Activated naive CD4-positive, alpha-beta T cell treated with anti-CD3 and anti-CD28 coated beads, Interleukin-2, amount 10 ng/mL, durations not matched to agents 5 hours and 36 hours (primary cell): Measurements from ENCODE around the gene PKP3. TPM values are rescaled to one million over a fixed set of nuclear protein-coding genes. Genes with fewer than 3 reads are reported as not detected.

Source experiments
- total RNA-seq, 2 experiments: library from RNA; stranded (reverse); gene quantifications; one replicate each; pipeline ENCODE4 v1.2.3, GENCODE V29; 2021

The PKP3 gene, protein sequence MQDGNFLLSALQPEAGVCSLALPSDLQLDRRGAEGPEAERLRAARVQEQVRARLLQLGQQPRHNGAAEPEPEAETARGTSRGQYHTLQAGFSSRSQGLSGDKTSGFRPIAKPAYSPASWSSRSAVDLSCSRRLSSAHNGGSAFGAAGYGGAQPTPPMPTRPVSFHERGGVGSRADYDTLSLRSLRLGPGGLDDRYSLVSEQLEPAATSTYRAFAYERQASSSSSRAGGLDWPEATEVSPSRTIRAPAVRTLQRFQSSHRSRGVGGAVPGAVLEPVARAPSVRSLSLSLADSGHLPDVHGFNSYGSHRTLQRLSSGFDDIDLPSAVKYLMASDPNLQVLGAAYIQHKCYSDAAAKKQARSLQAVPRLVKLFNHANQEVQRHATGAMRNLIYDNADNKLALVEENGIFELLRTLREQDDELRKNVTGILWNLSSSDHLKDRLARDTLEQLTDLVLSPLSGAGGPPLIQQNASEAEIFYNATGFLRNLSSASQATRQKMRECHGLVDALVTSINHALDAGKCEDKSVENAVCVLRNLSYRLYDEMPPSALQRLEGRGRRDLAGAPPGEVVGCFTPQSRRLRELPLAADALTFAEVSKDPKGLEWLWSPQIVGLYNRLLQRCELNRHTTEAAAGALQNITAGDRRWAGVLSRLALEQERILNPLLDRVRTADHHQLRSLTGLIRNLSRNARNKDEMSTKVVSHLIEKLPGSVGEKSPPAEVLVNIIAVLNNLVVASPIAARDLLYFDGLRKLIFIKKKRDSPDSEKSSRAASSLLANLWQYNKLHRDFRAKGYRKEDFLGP
- not detected for total RNA-seq

DNA sequence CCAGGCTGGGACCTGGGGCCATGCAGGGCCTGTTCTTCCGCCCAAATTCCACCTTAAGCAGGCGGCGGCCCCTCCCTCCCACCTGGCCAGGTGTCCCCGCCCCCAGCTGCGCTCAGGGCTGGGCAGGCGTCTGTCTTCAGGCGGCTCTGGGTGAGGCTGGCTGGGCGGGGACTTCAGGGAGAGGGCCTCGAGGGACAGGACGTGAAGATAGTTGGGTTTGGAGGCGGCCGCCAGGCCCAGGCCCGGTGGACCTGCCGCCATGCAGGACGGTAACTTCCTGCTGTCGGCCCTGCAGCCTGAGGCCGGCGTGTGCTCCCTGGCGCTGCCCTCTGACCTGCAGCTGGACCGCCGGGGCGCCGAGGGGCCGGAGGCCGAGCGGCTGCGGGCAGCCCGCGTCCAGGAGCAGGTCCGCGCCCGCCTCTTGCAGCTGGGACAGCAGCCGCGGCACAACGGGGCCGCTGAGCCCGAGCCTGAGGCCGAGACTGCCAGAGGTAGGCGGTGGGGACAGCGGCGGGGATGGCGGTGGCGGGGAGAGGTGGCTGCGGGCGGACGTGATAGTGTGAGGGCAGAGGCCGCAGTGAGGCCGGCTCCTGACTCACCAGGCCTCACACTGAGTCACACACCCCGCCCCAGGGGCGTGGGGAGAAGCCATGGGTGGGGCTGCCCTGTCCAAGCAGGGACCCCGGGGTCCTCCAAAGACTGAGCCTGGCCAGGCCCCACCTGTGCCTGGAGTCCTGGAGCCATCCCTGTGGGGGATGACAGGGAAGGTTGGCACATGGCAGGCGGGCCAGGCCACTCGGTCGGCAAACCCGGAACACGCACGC lies at the start of gene PKP3:
TSS of gene PKP3 (plus strand) at position 176 of the 824 bp plus-strand sequence. CDS start at position 260, 84 bp downstream.

DNA sequence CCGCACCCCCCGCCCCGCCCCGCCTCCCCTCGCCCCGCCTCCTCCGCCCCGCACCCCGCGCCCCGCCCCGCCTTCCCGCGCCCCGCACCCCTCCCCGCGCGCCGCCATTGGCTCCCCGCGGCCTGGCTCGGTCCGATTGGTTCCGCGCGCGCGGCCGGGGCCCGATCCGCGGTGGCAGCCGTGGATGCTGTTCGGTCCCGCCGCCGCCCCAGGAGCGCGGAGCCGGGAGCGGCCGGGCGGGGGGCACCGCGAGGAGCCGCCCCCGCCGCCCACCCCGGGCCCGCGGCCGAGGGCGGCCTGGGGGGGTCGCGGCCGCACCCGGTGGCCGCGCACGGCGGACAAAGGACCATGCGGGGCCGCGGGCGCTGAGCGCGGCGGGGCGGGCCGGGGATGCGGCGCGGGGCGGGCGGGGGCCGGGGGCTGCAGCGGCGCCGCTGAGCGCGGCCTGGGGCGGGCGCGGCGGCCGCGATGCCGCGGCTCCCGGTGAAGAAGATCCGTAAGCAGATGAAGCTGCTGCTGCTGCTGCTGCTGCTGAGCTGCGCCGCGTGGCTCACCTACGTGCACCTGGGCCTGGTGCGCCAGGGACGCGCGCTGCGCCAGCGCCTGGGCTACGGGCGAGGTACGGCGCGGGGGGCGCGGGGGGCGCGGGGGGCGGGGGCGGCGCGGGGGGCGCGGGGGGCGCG lies 24.5 kb upstream of the PKP3 start, which contains the start of gene B4GALNT4:
TSS of gene B4GALNT4 (plus strand) at position 164 of the 683 bp plus-strand sequence. CDS start at position 469, 305 bp downstream.

GRCh38 chr11:441418-442274 lies 47.6 kb downstream of the PKP3 start, which contains the start of gene ANO9:
Gene ANO9 (minus strand): TSS chr11:442011. CDS start chr11:441926, 85 bp downstream.

DNA sequence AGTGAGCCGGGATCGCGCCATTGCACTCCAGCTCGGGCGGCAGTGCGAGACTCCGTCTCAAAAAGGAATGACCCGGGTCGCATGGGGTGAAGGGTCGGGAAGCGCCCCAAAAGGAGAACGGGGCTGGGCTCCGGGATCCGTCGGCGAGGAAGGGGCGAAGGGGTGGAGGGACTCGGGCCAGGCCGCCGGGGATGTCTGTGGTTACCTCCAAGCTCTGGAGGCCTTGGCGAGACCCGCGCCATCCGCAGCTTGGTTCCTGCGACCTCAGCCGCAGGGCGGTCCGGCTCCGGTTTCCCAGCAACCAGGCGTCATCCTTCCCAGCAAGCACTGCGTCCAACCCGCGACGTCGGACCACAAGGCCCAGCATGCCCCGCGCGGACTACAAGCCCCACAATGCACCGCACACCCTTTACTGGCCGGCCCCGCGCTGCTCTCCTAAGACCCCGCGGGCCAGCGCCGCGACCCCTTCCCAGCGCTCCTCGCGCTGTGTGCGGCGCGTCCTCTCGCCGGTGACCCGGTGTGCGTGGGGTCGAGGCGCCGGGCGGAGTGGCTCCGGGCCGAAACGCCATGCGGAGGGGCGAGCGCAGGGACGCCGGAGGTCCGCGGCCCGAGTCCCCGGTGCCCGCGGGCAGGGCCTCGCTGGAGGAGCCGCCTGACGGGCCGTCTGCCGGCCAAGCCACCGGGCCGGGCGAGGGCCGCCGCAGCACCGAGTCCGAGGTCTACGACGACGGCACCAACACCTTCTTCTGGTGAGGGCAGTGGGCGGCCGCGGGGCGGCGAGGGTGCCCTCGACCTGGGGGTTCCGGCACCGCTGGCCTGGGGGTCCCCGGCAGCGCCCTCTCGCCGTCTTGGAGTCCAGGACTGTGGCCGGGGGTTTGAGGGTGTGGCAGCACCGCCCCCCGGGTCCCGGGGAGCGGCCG lies 56.1 kb downstream of the PKP3 start, which contains the start of gene PTDSS2:
TSS of gene PTDSS2 (plus strand) at position 391 of the 920 bp plus-strand sequence. CDS start at position 568, 177 bp downstream.

Other genes with a start within 250 kb of the PKP3 start
- gene SCGB1C1, start 201.1 kb upstream of the PKP3 start, total RNA-seq, result not detected
- 10 to 100 TPM; 42.3 to 43.5 TPM for gene BET1L, start 186.8 kb upstream of the PKP3 start, total RNA-seq
- gene RIC8A, start 186.5 kb upstream of the PKP3 start, total RNA-seq, result 10 to 100 TPM; 91.2 to 91.3 TPM
- 10 to 100 TPM; 13.7 to 14.6 TPM for gene SIRT3, start 157.9 kb upstream of the PKP3 start, total RNA-seq
- gene PSMD13, start 157.2 kb upstream of the PKP3 start, total RNA-seq, result 100 to 1,000 TPM; 128 to 131 TPM
- 10 to 100 TPM; 21.3 to 21.4 TPM for gene NLRP6, start 115.8 kb upstream of the PKP3 start, total RNA-seq
- 100 to 1,000 TPM; 343 to 358 TPM for gene PGGHG, start 105.1 kb upstream of the PKP3 start, total RNA-seq
- not detected for gene IFITM5, start 94.7 kb upstream of the PKP3 start, total RNA-seq
- 1,000 to 10,000 TPM; 1,405 to 1,458 TPM for gene IFITM2, start 86.4 kb upstream of the PKP3 start, total RNA-seq
- 1,000 to 10,000 TPM in 1 of 2 experiments, 100 to 1,000 TPM in 1; 981 to 1,005 TPM for gene IFITM1, start 80.2 kb upstream of the PKP3 start, total RNA-seq
- gene IFITM3, start 73.3 kb upstream of the PKP3 start, total RNA-seq, result 10 to 100 TPM; 54.2 to 62.1 TPM
- 1 to 10 TPM; 2.2 to 2.5 TPM for gene B4GALNT4, start 24.7 kb upstream of the PKP3 start, total RNA-seq
- gene SIGIRR, start 20.8 kb downstream of the PKP3 start, total RNA-seq, result 100 to 1,000 TPM; 257 to 267 TPM
- gene ANO9, start 47.8 kb downstream of the PKP3 start, total RNA-seq, result 100 to 1,000 TPM in 1 of 2 experiments, 10 to 100 TPM in 1; 93.3 to 107 TPM
- gene PTDSS2, start 56.1 kb downstream of the PKP3 start, total RNA-seq, result 10 to 100 TPM; 23.5 to 23.6 TPM
- 10 to 100 TPM; 83.0 to 84.3 TPM for gene RNH1, start 113.0 kb downstream of the PKP3 start, total RNA-seq
- 10 to 100 TPM; 41.8 to 43.6 TPM for gene HRAS, start 141.4 kb downstream of the PKP3 start, total RNA-seq
- gene LRRC56, start 143.3 kb downstream of the PKP3 start, total RNA-seq, result 1 to 10 TPM; 2.7 to 2.8 TPM
- gene LMNTD2, start 166.5 kb downstream of the PKP3 start, total RNA-seq, result 1 to 10 TPM; 4.5 to 5.8 TPM
- 10 to 100 TPM; 32.9 to 36.1 TPM for gene RASSF7, start 166.8 kb downstream of the PKP3 start, total RNA-seq
- 10 to 100 TPM; 39.0 to 39.9 TPM for gene PHRF1, start 182.3 kb downstream of the PKP3 start, total RNA-seq
- 10 to 100 TPM; 70.2 to 71.2 TPM for gene IRF7, start 221.7 kb downstream of the PKP3 start, total RNA-seq
- not detected for gene CDHR5, start 230.7 kb downstream of the PKP3 start, total RNA-seq
- not detected for gene SCT, start 233.0 kb downstream of the PKP3 start, total RNA-seq
- gene DRD4, start 243.1 kb downstream of the PKP3 start, total RNA-seq, result under 1 TPM; 0.26 to 0.45 TPM